Fibroblast of lung (primary cell): Measurements from ENCODE around the gene RREB1.

ENCODE experiments used
- EZH2 ChIP-seq: IDR thresholded peaks from 2 replicates; pipeline ENCODE4 v1.5.1; 2012; ENCODE audit warnings: low read length, control low read depth, mild to moderate bottlenecking; ENCODE audit errors: missing control alignments
- TF ChIP-seq, protein P1 (sequence below), 2 donors: IDR thresholded peaks in 1 of 2; conservative IDR thresholded peaks in 1 of 2; 1 replicate in 1 of 2; 2 replicates in 1 of 2; pipeline ENCODE4 v1.5.1; 2011 to 2012; ENCODE audit warnings: low read length in 2 of 2, control low read depth in 1 of 2, inconsistent platforms in 1 of 2, low read depth in 1 of 2, mild to moderate bottlenecking in 1 of 2

DNA sequence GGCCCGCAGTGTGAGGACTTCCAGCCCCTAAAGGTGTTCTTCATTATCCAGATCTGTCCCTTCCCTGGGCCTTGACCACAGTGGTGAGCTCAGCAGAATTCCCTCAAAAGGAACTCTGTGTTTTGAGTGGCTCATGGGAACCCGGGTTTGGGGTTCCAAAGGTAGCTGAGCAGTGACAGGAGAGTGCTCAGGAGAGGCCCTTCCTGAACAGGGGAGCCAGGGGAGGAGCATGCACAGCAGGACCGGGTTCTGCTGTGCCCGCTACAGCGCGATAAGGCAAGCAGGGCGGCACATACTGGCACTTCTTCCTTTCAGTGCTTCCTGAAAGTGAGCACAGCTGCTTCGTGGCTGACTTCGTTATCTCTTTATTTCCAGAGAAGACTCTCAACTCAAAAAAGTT lies 117.0 kb downstream of the RREB1 start:
- TF ChIP-seq, protein P1, sequence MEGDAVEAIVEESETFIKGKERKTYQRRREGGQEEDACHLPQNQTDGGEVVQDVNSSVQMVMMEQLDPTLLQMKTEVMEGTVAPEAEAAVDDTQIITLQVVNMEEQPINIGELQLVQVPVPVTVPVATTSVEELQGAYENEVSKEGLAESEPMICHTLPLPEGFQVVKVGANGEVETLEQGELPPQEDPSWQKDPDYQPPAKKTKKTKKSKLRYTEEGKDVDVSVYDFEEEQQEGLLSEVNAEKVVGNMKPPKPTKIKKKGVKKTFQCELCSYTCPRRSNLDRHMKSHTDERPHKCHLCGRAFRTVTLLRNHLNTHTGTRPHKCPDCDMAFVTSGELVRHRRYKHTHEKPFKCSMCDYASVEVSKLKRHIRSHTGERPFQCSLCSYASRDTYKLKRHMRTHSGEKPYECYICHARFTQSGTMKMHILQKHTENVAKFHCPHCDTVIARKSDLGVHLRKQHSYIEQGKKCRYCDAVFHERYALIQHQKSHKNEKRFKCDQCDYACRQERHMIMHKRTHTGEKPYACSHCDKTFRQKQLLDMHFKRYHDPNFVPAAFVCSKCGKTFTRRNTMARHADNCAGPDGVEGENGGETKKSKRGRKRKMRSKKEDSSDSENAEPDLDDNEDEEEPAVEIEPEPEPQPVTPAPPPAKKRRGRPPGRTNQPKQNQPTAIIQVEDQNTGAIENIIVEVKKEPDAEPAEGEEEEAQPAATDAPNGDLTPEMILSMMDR (conservative IDR thresholded peaks at IDR 0.05 in 1 of 2, IDR thresholded peaks at IDR 0.05 in 1 of 2; ENCODE audit: low read depth in 1 of 2, low read length in 2 of 2), result no peak
- no peak for TF ChIP-seq EZH2
